IPS DF 6.9 (cell line): Measurements from ENCODE around the gene PREX1.

Source experiments
- DNase-seq: peaks from one replicate; pipeline ENCODE4 v3.0.0-alpha.2; 2013; ENCODE audit warnings: low read depth, low spot score
- H3K27ac ChIP-seq: one replicate; pipeline ENCODE4 v1.5.1; 2013; ENCODE audit warnings: low read length, control low read depth
- H3K27me3 ChIP-seq: 2 replicates; pipeline ENCODE4 v1.6.1; 2013; ENCODE audit warnings: mild to moderate bottlenecking, low read length; ENCODE audit not compliant: control insufficient read depth, insufficient read depth
- H3K36me3 ChIP-seq: 2 replicates; pipeline ENCODE4 v1.6.1; 2013; ENCODE audit warnings: low read length; ENCODE audit not compliant: control insufficient read depth, insufficient read depth
- H3K4me1 ChIP-seq: 2 replicates; pipeline ENCODE4 v1.6.1; 2013; ENCODE audit warnings: low read length; ENCODE audit not compliant: control insufficient read depth, insufficient read depth
- H3K4me3 ChIP-seq: 2 replicates; pipeline ENCODE4 v1.5.1; 2013; ENCODE audit warnings: mild to moderate bottlenecking, low read length
- H3K9me3 ChIP-seq: 2 replicates; pipeline ENCODE4 v1.6.1; 2013; ENCODE audit warnings: low read length, inconsistent platforms; ENCODE audit not compliant: control insufficient read depth, insufficient read depth
- WGBS: extraction: QIAGEN DNeasy Blood & Tissue Kit; methylation state at CpG from one replicate; pipeline ENCODE4 v1.1.7; 2013; ENCODE audit warnings: mixed read lengths, missing lambda C conversion rate; ENCODE audit not compliant: insufficient read length, insufficient coverage; 5-methylcytosine and 5-hydroxymethylcytosine counted together

Gene PREX1

DNA sequence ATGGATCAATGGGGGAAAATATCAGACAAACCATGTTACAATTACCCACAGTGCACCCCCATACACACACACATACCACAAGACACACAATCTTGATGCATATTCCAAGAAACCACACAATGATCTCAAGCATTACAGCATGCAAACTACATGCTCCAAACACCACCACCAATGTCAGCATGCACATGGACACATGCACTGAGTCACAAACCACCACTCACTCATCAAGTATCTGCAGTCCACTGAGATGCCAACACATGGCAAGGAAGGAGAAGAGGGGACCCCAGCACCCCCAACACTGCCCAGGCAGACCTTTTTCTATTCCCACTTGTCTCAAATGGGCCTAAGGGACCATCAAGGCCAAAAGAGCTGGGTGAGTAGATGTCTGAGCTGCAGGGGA lies 91.6 kb downstream of the PREX1 start:
- Histone ChIP-seq H3K9me3 (no peaks in the 10 kb centered on the region), H3K4me3 (no peak overlapping the region), H3K27ac (no peak overlapping the region), H3K4me1 (no peaks in the 10 kb centered on the region), H3K27me3 (no peaks in the 10 kb centered on the region), H3K36me3 (no peaks in the 10 kb centered on the region)
- no peak for DNase-seq

DNA sequence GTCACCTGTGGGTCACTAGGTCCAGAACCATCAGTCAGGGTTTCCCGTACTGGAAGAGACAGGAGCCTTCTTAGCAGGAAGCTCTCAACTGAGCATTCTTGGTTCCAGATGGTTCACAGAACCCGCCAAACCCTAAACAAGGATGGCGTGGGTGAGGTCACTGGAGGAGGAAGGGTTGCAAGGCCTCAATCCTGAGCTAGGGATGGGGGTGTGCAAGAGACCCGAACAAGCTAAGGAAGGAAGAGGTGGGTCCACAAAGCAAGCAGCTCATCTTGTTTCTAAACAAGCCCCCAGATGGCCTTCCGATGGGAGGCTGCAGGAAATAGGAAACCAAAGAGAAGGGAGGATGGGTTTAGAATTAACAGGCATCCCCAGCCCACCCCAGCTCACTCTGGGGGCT lies 92.7 kb downstream of the PREX1 start:
- no peak overlapping the region for H3K4me3 ChIP-seq
- no peak for DNase-seq
- no peak overlapping the region for H3K27ac ChIP-seq
- no CpG with 5 or more reads among the region's 5 CpGs for WGBS
- H3K4me1 ChIP-seq = no peaks in the 10 kb centered on the region
- H3K36me3 ChIP-seq = no peaks in the 10 kb centered on the region
- no peaks in the 10 kb centered on the region for H3K9me3 ChIP-seq
- no peaks in the 10 kb centered on the region for H3K27me3 ChIP-seq

DNA sequence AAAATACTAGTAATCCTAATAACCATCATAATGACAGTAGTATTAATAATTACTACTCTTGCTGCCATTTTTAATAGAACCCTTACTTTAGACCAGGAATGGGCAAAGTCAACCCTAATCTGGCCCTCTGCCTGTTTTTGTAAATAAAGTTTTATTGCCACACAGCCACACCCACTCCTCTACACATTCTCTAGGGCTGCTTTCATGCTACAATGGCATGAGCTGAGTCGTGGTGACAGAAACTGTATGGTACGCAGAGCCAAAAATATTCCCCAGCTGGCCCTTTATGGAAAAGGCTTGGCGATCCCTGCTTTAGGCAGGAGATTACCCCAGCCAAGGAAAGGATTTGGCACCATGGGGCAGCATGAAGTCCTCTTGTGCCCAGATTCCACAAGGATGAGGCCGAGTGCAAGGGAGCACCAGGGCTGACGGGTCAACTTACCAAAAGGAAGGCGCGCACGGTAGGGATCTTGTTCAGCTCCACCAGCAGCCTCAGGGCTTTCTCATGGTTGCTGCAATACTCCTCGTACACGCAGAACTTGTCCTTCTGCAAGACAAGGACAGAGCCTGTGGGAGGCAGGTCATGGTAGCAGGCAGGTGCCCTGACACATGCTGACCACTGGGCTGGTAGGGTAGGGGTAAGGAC lies 93.6 kb downstream of the PREX1 start:
- no CpG with 5 or more reads among the region's 10 CpGs for WGBS
- H3K27me3 ChIP-seq = no peaks in the 10 kb centered on the region
- H3K4me3 ChIP-seq = no peak overlapping the region
- H3K27ac ChIP-seq = no peak overlapping the region
- no peaks in the 10 kb centered on the region for H3K4me1 ChIP-seq
- H3K9me3 ChIP-seq = no peaks in the 10 kb centered on the region
- no peaks in the 10 kb centered on the region for H3K36me3 ChIP-seq
- no peak for DNase-seq

DNA sequence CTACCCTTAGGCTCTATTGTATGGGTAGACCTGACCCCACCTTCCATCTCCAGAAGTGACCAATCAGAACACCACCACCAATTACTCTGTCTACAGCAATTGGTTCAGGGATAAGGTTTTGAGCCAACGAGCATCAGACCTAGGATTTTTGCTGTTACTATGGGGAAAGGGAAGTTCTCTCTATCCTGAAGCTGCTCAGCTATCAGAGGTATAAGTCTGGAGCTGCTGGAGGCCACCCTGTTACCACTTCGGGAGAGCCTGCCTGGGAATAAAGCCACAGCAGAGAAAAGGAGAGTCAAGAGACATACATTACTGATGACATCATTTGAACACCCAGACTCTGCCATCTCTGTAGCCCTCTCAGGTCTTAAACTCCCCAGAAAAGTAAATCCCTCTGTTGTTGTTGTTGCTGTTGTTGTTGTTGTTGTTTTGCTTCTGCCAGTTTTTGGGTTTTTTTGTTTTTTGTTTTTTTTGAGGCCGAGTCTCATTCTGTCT lies 94.5 kb downstream of the PREX1 start:
- H3K27me3 ChIP-seq = no peaks in the 10 kb centered on the region
- DNase-seq = no peak
- H3K4me1 ChIP-seq = no peaks in the 10 kb centered on the region
- H3K27ac ChIP-seq = no peak overlapping the region
- no CpG with 5 or more reads among the region's 3 CpGs for WGBS
- no peaks in the 10 kb centered on the region for H3K36me3 ChIP-seq
- H3K9me3 ChIP-seq = no peaks in the 10 kb centered on the region
- no peak overlapping the region for H3K4me3 ChIP-seq

DNA sequence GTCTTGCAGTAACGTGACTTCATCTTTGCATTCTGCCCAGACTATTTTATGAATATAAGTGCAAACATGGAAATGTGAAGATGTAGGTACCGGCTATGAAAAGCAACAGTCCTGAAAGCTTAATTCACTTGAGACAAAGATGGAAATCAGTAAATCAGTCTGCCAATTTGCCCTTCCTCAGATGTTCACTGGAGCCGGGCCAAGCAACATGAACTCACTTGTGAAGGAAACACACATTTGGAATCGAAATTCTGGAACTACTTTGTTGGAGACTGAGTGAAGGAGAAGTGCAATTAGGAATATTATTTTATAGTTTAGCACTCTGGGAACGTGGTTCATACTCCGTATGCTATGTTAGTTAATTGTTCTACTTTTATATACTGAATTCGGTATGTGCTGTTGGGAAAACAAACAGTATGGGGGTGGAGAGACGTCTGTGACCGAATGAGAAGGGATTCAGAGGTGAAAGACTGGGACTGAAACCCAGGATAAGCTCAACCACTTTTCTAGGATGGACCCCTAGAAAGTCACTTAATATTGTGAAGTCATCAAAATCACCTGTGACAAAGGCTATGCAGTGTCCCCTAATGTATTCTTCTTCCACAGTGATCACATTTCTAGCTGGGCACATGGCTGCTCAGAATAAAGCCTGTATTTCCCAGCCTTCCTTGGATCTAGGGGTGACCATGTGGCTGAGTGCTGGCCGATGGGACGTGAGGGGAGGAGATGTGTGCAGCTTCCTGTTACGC lies 95.5 kb downstream of the PREX1 start:
- no CpG with 5 or more reads among the region's 12 CpGs for WGBS
- Histone ChIP-seq H3K4me1 (no peaks in the 10 kb centered on the region), H3K4me3 (no peak overlapping the region), H3K27ac (no peak overlapping the region), H3K27me3 (no peaks in the 10 kb centered on the region), H3K36me3 (no peaks in the 10 kb centered on the region), H3K9me3 (no peaks in the 10 kb centered on the region)
- DNase-seq = no peak

DNA sequence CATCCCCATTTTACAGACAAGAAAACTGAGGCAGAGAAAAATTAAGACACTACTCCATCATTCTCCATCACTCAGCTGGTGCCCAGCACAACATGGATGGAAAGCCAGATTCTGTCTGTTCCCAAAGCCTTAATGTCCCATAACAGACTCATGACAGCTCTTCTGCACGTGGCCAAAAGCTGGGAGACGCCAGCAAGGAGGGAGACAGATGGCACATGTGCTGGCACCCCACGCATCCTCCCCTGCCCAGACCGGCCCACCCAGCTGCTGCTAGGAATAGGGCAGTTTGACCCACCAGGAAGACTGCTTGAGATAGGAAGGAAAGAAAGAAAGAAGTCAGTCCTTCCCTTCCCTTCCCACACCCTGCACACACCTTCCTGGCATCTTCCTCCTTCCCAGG lies 96.3 kb downstream of the PREX1 start:
- H3K27me3 ChIP-seq = no peaks in the 10 kb centered on the region
- H3K4me3 ChIP-seq = no peak overlapping the region
- no peak for DNase-seq
- no peaks in the 10 kb centered on the region for H3K36me3 ChIP-seq
- H3K9me3 ChIP-seq = no peaks in the 10 kb centered on the region
- no peaks in the 10 kb centered on the region for H3K4me1 ChIP-seq
- no CpG with 5 or more reads among the region's 4 CpGs for WGBS
- H3K27ac ChIP-seq = no peak overlapping the region

DNA sequence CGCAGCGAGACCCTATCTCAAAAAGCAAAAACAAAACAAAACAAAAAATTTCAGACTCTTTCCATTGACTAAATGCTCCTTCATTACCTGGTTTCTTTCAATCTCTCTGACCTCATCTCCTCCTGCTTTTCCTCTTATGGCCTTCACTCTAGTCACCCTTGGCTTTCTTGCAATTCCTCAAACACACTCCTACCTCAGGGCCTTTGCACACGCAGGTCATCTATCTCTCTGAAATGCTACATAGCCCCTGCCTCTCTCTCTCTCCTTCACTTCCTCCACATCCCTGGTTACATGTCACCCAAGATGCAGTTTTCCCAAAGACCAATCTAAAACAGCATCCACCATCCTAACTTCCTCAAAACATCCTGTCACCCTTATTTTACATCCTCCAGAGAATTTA lies 96.8 kb downstream of the PREX1 start:
- H3K9me3 ChIP-seq = no peaks in the 10 kb centered on the region
- no peak for DNase-seq
- no peaks in the 10 kb centered on the region for H3K4me1 ChIP-seq
- no peaks in the 10 kb centered on the region for H3K27me3 ChIP-seq
- H3K27ac ChIP-seq = no peak overlapping the region
- no peak overlapping the region for H3K4me3 ChIP-seq
- H3K36me3 ChIP-seq = no peaks in the 10 kb centered on the region
- no CpG with 5 or more reads among the region's 3 CpGs for WGBS

DNA sequence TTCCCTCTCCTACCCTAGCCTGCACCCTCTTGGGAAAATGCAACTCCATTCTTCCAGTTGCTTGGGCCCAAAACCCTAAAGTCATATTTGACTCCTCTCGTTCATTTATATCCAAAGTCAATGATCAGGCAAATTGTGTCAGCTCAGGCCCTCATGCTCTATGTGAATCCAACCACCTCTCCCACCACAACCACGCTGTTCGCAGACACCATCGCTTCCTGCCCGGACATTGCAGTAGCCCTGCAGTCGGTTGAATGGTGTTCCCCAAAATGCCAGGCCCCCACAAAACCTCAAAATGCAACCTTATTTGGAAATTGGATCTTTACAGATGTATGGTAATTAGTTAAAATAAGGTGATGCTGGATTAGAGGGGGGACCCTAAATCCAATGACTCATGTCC lies 98.3 kb downstream of the PREX1 start:
- no peaks in the 10 kb centered on the region for H3K27me3 ChIP-seq
- H3K4me1 ChIP-seq = no peaks in the 10 kb centered on the region
- no peak for DNase-seq
- H3K27ac ChIP-seq = no peak overlapping the region
- no peaks in the 10 kb centered on the region for H3K9me3 ChIP-seq
- H3K36me3 ChIP-seq = no peaks in the 10 kb centered on the region
- H3K4me3 ChIP-seq = no peak overlapping the region
- WGBS = no CpG with 5 or more reads among the region's 6 CpGs

DNA sequence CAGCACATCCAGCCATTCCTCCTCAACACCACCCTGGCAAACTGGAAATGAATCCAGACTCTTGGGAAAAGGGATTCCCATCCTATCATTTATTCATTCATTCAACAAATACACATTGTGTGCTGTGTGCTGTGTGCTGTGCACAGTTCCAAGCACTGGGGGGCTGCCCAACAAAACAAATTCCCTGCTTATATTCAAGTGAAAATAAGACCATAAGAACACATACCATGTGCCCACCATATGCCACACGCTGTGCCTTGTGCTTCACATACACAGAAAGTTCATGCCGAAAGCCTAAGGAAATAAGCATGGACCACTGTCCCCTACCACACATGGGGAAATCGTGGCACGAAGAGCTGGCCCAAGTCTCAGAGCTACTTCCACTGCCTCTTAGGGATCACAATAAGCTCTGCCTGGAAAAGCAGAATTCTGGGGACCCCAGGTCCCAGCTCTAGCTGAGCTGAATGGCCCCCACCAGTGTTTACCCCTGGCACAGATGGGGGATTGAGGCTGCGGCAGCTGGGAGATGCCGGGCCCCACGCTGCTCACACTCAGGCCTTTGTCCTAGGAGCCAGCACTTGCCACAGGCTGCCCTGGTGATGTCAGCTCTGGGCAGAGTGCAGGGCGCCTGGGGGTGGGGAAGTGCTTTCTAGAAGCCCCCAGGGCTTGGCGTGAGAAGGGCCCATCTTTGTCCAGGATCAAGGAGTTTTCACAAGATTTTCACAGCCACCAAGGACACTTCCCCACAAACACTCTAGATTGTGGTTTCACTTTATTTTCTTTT lies 99.6 kb downstream of the PREX1 start:
- H3K27ac ChIP-seq = no peak overlapping the region
- H3K27me3 ChIP-seq = no peaks in the 10 kb centered on the region
- no CpG with 5 or more reads among the region's 9 CpGs for WGBS
- DNase-seq = no peak
- H3K4me3 ChIP-seq = no peak overlapping the region
- H3K9me3 ChIP-seq = no peaks in the 10 kb centered on the region
- no peaks in the 10 kb centered on the region for H3K36me3 ChIP-seq
- H3K4me1 ChIP-seq = 0 out of 2 replicates have a peak, but pooled peaks cover 1% of the 10 kb centered on the region

DNA sequence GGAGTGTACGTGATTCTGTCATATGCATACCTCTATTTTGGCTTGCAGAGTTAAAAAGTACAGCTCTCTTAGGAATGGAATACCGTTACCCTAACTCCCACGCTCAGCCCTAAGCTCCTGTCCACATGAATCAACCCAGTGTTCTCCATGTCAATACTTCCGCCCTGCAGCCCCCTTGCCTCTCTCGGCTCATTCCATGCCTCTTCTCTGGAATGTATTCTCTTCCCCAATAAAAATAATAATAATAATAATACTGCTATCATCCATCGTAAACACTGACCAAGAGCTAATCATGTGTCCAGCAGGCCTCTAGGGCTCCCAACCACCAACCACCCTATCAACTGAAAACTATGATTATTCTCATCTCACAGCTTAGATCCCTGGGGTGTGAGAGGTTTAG lies 100.6 kb downstream of the PREX1 start:
- WGBS = no CpG with 5 or more reads among the region's 6 CpGs
- H3K27ac ChIP-seq = no peak overlapping the region
- H3K27me3 ChIP-seq = no peaks in the 10 kb centered on the region
- no peak overlapping the region for H3K4me3 ChIP-seq
- no peak for DNase-seq
- H3K4me1 ChIP-seq = 0 out of 2 replicates have a peak, but pooled peaks cover 1% of the 10 kb centered on the region
- H3K9me3 ChIP-seq = no peaks in the 10 kb centered on the region
- no peaks in the 10 kb centered on the region for H3K36me3 ChIP-seq
